T-helper 1 cell treated with Interleukin-12 subunit alpha and Interleukin-12 subunit beta and Interleukin-4 antibody, amounts not matched to agents 30 ng/mL and 1 ng/mL, for 36 hours (primary cell): Measurements from ENCODE around the gene SLC49A4. TPM values are rescaled to one million over a fixed set of nuclear protein-coding genes. Genes with fewer than 3 reads are reported as not detected.

ENCODE experiments used
- intact Hi-C: fragments of 100-400 bp; cut with micrococcal nuclease; formaldehyde crosslinking; loops from one replicate; pipeline ENCODE4 v1.15.1; 2024
- total RNA-seq: library from RNA; stranded (reverse); gene quantifications from 2 replicates; pipeline ENCODE4 v1.2.3, GENCODE V29; 2022

The SLC49A4 gene
- total RNA-seq, 1 donor from 2014 or later = 3.4 TPM

GRCh38 chr3:122784436-122784835 is 10.4 kb upstream of the SLC49A4 start:
- intact Hi-C loops = no loop called here

- intact Hi-C loops = no loop called here
Measured at GRCh38 chr3:122785231-122785630, 9.6 kb upstream of the SLC49A4 start.

GRCh38 chr3:122786066-122786465 is 8.8 kb upstream of the SLC49A4 start:
- intact Hi-C loops = no loop called here

- intact Hi-C loops = no loop called here
Measured at GRCh38 chr3:122787872-122788271, 7.0 kb upstream of the SLC49A4 start.

GRCh38 chr3:122789585-122790273 is 5.1 kb upstream of the SLC49A4 start:
- intact Hi-C loops = loop anchor here (5.0 kb wide), 3 partner anchors 62 to 1357 kb away; no protein-coding TSS in a partner anchor

GRCh38 chr3:122793568-122794416 is 1.1 kb upstream of the SLC49A4 start, which contains the start of gene HSPBAP1:
HSPBAP1 (minus strand) TSS chr3:122793831; CDS start chr3:122793680, 151 bp downstream.
- intact Hi-C loops = loop anchor here (1.0 to 5.0 kb wide), 11 partner anchors 39 to 1361 kb away; partner anchors contain the start of genes DTX3L, FAM162A, KPNA1 and PARP9

- intact Hi-C loops = loop anchor here (2.0 to 5.0 kb wide), 4 partner anchors 40 to 1362 kb away; no protein-coding TSS in a partner anchor
Measured at GRCh38 chr3:122794483-122794778, 438 bp upstream of the SLC49A4 start.

- intact Hi-C loops = loop anchor here (1.0 to 5.0 kb wide), 4 partner anchors 41 to 960 kb away; partner anchors contain the start of genes EAF2, HACD2 and IQCB1
Measured at GRCh38 chr3:122795674-122796195, 866 bp downstream of the SLC49A4 start.

GRCh38 chr3:122797291-122797690 is 2.4 kb downstream of the SLC49A4 start:
- intact Hi-C loops = loop anchor here (5.0 kb wide), 1 partner anchor 790 kb away; the partner anchor contains the start of gene HACD2

GRCh38 chr3:122799322-122799721 is 4.5 kb downstream of the SLC49A4 start:
- intact Hi-C loops = loop anchor here (5.0 kb wide), 1 partner anchor 788 kb away; the partner anchor contains the start of gene HACD2

- intact Hi-C loops = no loop called here
Measured at GRCh38 chr3:122800031-122800430, 5.2 kb downstream of the SLC49A4 start.

- intact Hi-C loops = no loop called here
Measured at GRCh38 chr3:122800706-122801237, 5.9 kb downstream of the SLC49A4 start.

GRCh38 chr3:122802323-122802722 is 7.5 kb downstream of the SLC49A4 start:
- intact Hi-C loops = no loop called here

- intact Hi-C loops = no loop called here
Measured at GRCh38 chr3:122803977-122804376, 9.1 kb downstream of the SLC49A4 start.

GRCh38 chr3:122810734-122811133 is 15.9 kb downstream of the SLC49A4 start:
- intact Hi-C loops = no loop called here

GRCh38 chr3:122816587-122816986 is 21.7 kb downstream of the SLC49A4 start:
- intact Hi-C loops = no loop called here

GRCh38 chr3:122824465-122825381 is 29.9 kb downstream of the SLC49A4 start:
- intact Hi-C loops = no loop called here

- intact Hi-C loops = no loop called here
Measured at GRCh38 chr3:122825460-122825859, 30.6 kb downstream of the SLC49A4 start.

- intact Hi-C loops = no loop called here
Measured at GRCh38 chr3:122826278-122826677, 31.4 kb downstream of the SLC49A4 start.

GRCh38 chr3:122828281-122828680 is 33.4 kb downstream of the SLC49A4 start:
- intact Hi-C loops = no loop called here
